T1000 (cell line): ENCODE data around the gene LGALS4.
"Not testable (repeated sequence)": the region's sequence is repeated elsewhere in the genome, so short reads cannot be mapped to it uniquely, and the experiment has no call there.

ENCODE experiments used
- DNase-seq: peaks from one replicate; lab custom pipeline; 2025; ENCODE audit warnings: mixed read lengths; lab: John Stamatoyannopoulos, UW

Gene LGALS4

GRCh38 chr19:38795549-38795948, 17.2 kb downstream of the LGALS4 start:
- DNase-seq, result no peak

- no peak for DNase-seq
These were observed 19.1 kb downstream of the LGALS4 start for GRCh38 chr19:38793671-38794070.

GRCh38 chr19:38793177-38793576, 19.6 kb downstream of the LGALS4 start:
- no peak for DNase-seq

DNA sequence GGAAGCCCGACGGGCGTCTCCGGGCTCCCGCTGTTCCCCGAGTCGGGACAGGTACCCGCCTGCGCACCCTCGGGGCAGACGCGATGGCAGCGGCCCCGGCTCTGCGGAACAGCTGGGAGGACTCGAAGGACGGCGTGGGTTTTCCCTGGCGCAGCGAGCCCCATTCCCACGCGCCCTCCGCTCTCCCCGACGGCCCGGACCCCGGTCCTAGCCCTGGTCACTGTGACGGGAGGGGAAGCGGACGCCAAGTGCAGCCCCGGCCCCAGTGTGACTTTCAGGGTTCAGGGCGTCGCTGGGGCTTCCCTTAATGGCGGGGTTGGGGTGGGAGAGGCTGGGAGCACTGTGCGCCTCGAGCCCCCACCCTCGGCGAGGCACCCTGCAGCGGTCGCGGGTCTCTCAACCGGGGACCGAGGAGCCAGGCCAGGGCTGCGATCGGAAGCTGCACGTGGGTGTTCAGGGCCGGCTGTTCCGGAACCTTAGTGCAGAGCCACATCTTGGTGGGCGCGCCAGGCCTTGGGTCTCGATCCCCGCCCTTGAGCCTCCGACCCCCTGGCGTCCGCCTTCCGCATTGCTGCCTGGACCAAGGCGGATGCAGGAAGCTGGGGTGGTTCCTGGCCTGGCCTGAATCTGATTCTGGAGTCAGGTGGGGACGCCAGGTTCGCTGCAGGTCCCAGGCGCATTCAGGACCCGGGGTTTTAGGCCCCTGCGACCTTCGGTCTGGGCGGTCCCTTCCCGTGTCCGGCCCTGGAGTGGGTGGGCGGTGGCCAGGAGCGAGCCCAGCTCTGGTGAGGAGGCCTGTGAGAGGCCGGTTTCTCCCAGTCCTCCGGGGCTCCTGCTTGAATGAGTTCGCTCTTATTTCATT, 20.3 kb downstream of the LGALS4 start:
- no peak for DNase-seq

DNA sequence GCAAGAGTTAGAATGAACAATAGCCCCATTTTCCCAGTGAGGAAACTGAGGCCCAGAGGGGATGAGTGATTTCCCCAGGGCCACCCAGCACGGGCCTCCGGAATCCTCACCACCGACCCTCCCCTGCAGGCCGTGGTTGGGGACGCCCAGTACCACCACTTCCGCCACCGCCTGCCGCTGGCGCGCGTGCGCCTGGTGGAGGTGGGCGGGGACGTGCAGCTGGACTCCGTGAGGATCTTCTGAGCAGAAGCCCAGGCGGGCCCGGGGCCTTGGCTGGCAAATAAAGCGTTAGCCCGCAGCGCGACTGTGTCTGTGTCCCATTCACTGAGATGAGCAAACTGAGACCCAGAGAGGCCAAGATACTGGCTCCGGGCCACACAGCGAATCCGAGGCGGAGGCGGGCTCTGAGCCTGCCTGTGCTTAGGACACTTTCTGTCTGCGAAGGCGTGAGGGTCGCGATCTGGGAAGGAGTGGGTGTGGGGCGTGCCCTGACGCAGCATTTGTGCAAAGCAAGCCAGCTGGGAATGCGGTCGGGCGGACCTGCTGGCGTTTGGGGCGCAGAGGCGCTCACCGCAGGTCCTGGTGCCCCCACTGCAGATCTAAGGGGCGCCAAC, 21.2 kb downstream of the LGALS4 start:
- DNase-seq, result not testable (repeated sequence)

DNA sequence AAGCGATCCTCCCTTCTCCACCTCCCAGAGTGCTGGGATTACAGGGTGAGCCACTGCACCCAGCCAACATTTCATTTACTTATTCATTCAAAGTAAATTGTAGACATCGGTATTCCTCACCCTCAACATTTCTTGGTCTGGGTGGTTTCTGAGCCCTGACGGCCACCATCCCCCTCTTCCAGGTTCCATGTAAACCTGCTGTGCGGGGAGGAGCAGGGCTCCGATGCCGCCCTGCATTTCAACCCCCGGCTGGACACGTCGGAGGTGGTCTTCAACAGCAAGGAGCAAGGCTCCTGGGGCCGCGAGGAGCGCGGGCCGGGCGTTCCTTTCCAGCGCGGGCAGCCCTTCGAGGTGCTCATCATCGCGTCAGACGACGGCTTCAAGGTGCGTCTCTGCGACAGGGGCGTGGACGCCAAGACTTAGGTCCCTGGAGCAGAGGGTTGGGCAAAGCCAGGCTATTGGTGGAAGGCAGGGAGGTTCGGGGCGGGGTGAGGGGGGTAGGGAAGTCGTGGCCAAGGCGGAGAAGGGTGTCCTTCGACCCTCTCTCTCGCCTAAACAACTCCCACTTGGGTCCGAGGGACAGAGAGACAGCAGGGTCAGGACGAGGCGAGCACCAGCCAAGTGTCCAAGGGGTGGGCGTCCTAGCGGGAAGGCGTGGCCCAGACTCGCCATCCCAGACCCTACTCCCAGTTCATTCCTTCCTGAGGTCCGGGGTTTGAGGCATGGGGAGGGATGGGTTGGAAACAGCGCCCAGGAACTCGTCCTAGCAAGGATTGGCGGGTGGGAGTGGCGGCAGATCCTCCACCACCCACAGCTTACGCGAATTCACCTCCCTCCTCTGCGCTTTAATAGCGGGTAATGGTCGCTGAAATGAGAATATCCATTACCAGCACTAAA, 22.0 kb downstream of the LGALS4 start:
- DNase-seq, result not testable (repeated sequence)

GRCh38 chr19:38788478-38789243, 24.1 kb downstream of the LGALS4 start, which contains the start of gene LGALS7B:
Gene LGALS7B, plus strand, starts transcription at chr19:38789200. Its CDS starts 27 bp downstream, at chr19:38789227.
- no peak for DNase-seq

GRCh38 chr19:38786572-38787265, 26.0 kb downstream of the LGALS4 start:
- DNase-seq, result no peak

- not testable (repeated sequence) for DNase-seq
These were observed 26.7 kb downstream of the LGALS4 start for GRCh38 chr19:38786061-38786460.

DNA sequence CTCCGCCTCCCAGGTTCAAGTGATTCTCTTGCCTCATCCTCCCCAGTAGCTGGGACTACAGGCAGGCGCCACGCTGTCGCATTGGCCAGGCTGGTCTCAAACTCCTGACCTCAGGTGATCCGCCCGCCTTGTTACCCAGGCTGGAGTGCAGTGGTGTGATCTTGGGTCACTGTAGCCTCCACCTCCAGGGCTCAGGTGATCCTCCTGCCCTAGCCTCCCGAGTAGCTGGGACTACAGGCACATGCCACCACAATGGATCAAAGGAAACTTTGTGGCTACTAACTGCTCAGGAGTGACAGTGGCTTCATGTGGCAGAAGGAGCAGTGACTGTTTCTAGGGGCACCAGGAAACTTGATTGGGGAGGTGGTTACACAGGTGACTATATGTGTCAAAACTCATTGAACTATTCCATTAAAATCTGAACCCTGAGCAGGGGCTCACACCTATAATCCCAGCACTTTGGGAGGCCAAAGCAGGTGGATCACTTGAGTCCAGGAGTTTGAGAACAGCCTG, 27.5 kb downstream of the LGALS4 start:
- DNase-seq, result no peak

GRCh38 chr19:38784224-38784623, 28.5 kb downstream of the LGALS4 start:
- DNase-seq, result no peak

DNA sequence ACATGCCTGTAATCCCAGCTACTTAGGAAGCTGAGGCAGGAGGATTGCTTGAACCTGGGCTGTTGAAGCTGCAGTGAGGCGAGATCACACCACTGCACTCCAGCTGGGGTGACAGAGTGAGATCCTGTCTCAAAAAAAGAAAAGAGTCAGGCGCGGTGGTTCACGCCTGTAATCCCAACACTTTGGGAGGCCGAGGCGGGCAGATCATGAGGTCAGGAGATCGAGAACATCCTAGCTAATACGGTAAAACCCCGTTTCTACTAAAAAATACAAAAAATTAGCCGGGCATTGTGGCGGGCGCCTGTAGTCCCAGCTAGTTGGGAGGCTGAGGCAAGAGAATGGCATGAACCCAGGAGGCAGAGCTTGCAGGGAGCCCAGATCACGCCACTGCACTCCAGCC, 30.5 kb downstream of the LGALS4 start:
- DNase-seq, result not testable (repeated sequence)

GRCh38 chr19:38781058-38781457, 31.7 kb downstream of the LGALS4 start:
- no peak for DNase-seq

- DNase-seq, result no peak
These were observed 32.3 kb downstream of the LGALS4 start for GRCh38 chr19:38780443-38780842.

GRCh38 chr19:38778733-38779132, 34.0 kb downstream of the LGALS4 start:
- DNase-seq, result no peak

DNA sequence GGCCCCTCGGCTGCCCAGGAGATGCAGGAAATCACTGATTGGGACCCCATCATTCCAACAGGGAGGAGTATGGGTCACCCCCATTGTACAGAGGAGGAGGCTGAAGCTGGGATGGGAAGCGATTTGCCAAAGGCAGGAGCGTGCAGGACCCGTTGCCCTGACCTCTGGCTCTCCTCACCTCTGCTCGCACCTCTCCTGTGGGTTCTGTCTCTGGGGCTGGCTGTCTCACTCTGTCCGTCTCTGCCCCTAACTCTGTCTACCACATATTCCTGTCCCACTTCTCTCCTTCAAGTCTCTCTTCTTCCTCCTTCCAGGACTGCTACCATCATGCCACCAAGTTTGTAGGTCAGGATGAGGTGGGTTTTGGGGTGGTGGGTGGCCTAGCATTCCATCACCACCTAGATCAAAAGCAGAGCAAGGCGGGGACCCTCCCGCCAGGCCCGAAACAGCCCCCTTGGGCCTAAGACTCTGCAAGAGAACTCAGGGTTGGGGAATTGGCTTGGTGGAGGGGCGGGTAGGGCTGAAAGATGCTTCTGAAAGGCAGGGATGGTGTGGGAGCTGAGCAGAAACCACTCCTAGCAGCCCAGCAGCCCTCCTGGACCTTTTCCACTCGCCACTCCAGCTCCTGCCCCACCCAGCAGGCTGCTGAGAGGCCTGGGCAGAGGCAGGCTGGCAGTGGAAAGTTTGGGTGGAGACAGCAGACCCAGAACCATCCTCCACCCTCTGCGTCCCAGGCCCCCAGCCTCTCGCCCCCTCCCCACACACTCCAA, 38.4 kb downstream of the LGALS4 start:
- DNase-seq, result no peak

DNA sequence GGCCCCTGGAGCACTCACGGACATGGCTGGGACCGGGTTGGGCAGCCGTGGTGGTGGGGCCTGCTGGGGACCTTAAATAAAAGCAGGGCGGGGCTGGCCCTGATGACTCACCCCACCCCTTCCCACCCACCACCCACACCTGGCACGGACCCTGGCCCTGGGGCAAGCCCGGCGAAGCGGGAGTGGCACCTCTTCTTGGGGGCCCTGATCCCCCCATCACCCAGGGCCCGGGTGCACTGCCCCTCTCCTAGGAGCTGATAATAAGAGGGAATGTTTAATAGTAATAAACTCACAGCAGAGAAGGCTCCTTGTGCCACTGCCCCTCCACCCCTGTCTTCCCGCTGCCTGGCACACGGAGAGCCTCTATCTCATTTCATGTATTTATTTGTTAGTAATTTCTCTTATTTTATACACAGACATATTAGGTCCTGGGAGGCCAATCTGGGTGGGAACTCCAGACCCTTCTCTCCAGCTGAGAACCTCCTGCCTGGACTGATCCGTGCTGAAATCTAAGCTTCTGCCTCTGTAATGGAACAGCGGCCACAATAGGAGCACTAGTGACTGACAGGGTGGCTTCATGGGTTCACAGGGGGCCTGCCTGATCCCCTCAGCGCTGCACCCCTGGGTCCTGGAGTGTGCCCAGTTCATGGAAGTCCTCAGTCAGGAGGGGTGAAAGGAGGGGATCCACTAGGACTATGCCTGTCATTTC, 39.1 kb downstream of the LGALS4 start, which contains the start of gene LGALS7:
LGALS7 (minus strand) TSS at position 49 of the 709 bp plus-strand sequence; CDS start at position 24, 25 bp downstream.
- no peak for DNase-seq

DNA sequence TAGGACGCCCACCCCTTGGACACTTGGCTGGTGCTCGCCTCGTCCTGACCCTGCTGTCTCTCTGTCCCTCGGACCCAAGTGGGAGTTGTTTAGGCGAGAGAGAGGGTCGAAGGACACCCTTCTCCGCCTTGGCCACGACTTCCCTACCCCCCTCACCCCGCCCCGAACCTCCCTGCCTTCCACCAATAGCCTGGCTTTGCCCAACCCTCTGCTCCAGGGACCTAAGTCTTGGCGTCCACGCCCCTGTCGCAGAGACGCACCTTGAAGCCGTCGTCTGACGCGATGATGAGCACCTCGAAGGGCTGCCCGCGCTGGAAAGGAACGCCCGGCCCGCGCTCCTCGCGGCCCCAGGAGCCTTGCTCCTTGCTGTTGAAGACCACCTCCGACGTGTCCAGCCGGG, 41.2 kb downstream of the LGALS4 start:
- DNase-seq, result not testable (repeated sequence)

DNA sequence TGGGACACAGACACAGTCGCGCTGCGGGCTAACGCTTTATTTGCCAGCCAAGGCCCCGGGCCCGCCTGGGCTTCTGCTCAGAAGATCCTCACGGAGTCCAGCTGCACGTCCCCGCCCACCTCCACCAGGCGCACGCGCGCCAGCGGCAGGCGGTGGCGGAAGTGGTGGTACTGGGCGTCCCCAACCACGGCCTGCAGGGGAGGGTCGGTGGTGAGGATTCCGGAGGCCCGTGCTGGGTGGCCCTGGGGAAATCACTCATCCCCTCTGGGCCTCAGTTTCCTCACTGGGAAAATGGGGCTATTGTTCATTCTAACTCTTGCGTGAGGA, 41.8 kb downstream of the LGALS4 start:
- DNase-seq, result not testable (repeated sequence)
